GM12892 (cell line): ENCODE results near the gene LRMDA.

Experiments used
- POLR2A ChIP-seq: IDR thresholded peaks from 2 replicates; pipeline ENCODE4 v1.6.1; 2011; ENCODE audit warnings: low read depth, low read length, control low read depth
- TAF1 ChIP-seq: IDR thresholded peaks from 2 replicates; pipeline ENCODE4 v1.6.1; 2011; ENCODE audit warnings: low read depth, mild to moderate bottlenecking, control low read depth, low read length, borderline replicate concordance

GRCh38 chr10:76138906-76139305, 707.5 kb downstream of the LRMDA start:
- TF ChIP-seq TAF1 (no peak), POLR2A (no peak)
